Activated CD4-positive, alpha-beta T cell treated with anti-CD3 and anti-CD28 coated beads for 24 hours (primary cell): Measurements from ENCODE around the gene SRCIN1.
A peak's percentile ranks its signal among the peaks of the same experiment; 100 is the strongest.
"Not testable (repeated sequence)": the region's sequence is repeated elsewhere in the genome, so short reads cannot be mapped to it uniquely, and the experiment has no call there.

Source experiments
- DNase-seq, 2 donors: peaks; one replicate each; pipeline ENCODE4 v3.0.0-alpha.2; 2020; ENCODE audit warnings: low read depth in 2 of 2

Gene SRCIN1

GRCh38 chr17:38605841-38606645 lies at the start of gene SRCIN1:
TSS of gene SRCIN1 (minus strand) at chr17:38605952. CDS start at chr17:38605705, 247 bp downstream.
- peak; percentile 28 to 47 for DNase-seq

- DNase-seq: no peak
Measured at GRCh38 chr17:38654411-38655398, 49.0 kb upstream of the SRCIN1 start.

DNA sequence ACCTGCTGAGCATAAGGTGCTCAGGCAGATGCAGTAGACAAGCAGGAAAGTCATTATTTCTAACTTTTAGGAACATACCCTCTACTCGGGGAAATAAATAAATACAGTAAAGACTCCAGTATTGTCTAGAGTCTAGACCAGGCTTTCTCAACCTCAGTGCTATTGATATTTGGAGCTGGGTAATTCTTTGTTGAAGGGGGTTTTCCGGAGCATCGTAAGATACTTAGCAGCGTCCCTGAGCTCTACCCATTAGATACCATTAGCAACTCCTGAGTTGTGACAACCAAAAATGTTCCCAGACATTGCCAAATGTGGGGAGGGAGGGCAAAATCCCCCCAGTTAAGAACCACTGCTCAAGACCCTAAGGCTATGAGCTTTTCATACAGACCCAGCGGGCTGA lies 47.9 kb upstream of the SRCIN1 start:
- no peak for DNase-seq

DNA sequence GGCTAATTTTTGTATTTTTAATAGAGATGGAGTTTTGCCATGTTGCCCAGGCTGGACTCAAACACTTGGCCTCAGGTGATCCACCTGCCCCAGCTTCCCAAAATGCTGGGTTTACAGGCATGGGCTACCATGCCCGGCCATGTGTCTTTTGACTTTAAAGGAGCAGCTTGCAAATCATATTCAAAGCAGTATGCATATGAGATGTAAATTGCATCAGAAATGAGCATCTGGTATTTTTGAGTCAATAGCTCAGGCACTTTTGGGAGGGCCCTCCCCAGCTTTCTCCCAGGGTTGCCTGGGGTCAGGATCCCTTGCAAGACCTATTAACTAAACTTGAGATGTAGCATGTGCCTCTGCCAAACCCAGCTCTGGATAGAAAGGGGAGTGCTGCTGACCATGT lies 47.5 kb upstream of the SRCIN1 start:
- no peak for DNase-seq

GRCh38 chr17:38650653-38651173 lies 45.0 kb upstream of the SRCIN1 start:
- not testable (repeated sequence) for DNase-seq

DNA sequence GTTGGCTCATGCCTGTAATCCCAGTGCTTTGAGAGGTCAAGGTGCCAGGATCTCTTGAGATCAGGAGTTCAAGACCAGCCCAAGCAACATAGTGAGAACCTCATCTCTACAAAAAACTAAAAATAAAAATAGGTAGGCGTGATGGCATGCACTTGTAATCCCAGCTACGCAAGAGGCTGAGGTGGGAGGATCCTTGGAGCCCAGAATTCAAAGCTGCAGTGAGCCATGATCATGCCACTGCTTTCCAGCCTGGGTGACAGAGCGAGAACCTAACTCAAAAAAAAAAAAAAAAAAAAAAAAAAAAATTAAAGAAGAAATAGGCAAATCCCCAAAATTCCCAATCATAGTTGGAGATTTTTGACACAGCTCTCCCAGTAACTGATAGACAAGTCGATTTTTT lies 32.2 kb upstream of the SRCIN1 start:
- no peak for DNase-seq

- DNase-seq: no peak
Measured at GRCh38 chr17:38636054-38636453, 30.3 kb upstream of the SRCIN1 start.

- DNase-seq: no peak
Measured at GRCh38 chr17:38632334-38632733, 26.6 kb upstream of the SRCIN1 start.

DNA sequence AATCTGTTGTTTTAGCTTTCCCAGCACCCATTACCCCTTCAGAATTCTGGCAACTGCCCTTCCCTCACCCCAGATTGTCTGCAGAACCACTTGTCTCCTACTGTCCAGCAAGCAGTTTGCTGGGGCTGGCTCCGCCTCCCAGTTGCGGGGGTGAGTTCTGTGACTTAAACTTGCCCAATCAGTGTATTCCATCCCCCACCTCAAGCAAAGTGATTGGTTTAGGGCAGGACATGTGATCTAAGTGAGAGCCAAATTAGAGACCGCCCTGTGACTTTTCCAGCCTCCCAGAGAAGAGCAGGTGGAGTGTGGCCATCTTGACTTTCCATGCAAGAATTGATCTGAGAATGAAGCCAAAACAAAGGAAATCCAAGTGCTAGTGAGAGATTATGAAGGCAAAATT lies 22.7 kb upstream of the SRCIN1 start:
- no peak for DNase-seq

DNA sequence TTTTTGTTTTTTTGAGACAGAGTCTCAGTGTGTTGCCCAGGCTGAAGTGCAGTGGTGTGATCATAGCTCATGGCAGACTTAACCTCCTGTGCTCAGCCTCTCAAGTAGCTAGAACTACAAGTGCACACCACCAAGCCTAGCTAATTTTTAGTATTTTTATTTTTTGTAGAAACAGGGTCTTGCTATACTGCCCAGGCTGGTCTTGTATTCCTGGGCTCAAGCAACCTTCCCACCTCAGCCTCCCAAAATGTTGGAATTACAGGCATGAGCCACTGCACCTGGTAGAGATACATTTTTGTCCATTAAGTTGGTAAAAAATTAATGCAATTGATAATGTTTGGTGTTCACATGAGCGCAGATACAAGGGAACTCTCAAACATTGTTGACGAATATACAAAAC lies 22.2 kb upstream of the SRCIN1 start:
- no peak for DNase-seq

DNA sequence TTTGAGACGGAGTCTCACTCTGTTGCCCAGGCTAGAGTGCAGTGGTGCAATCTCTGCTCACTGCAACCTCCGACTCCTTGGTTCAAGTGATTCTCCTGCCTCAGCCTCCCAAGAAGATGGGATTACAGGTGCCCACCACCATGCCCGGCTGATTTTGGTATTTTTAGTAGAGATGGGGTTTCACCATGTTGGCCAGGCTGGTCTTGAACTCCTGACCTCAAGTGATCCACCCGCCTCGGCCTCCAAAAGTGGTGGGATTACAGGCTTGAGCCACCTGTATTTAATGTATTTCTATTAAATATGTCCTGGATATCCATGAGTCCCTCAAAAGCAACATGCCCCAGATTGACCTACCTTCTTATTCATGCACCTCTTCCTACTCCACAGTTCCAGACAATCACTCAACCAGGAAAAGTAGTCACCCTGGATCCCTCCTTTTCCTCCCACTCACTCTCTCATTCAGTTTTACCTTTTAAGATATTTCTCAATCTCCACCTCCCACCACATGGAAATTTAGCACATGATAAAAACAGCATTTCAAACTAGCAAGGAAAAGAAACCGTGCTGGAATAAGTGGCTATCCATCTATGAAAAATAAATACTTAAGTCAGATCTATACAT lies 21.0 kb upstream of the SRCIN1 start:
- not testable (repeated sequence) for DNase-seq

DNA sequence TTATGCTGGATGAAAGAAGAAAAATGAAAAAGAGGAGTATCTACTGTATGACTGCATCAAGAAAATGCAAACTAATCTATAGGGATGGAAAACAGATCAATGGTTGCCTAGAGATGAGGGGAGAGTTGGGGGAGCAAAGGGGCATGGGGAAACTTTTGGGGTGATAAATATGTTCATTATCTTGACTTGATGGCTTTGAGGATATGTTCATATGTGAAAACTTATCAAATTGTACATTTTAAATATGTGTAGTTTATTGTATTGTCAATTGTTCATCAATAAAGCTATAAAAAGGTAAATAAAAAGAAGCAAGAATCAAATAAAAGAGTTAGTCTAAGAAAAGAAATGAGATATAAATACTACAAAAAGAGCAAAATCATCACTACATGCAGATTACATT lies 19.7 kb upstream of the SRCIN1 start:
- DNase-seq: no peak

GRCh38 chr17:38624782-38625355 lies 19.1 kb upstream of the SRCIN1 start:
- not testable (repeated sequence) for DNase-seq

GRCh38 chr17:38621538-38621937 lies 15.8 kb upstream of the SRCIN1 start:
- no peak for DNase-seq

- DNase-seq: no peak
Measured at GRCh38 chr17:38620551-38621277, 15.0 kb upstream of the SRCIN1 start.

DNA sequence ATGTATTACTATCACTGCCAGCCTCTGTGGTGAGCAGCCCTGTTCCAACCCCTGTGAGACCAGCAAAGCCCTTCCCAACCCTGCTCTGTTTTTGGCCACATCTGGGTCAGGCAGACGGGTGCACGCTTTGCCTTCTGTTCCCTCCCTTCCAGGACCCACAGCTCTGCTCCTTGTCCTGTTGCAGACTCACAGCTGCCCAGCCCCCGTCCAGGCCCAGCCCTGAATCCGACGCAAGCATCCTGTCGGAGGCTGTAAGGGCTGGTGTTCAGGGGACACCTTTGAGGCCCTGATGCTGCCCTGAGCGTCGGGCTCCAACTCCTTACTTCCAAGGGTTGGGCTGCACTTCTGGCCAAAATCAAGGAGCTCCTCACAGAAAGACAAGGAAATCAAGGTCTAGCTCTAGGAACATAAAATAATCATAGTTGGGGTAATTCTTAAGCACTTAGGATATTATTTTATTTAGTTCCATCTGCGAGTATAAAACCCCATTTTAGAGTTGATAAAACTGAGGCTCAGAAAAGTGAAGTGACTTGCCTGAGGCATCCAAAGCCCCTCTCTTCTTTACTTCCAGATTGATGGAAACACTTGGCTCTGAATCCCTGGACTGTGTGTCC lies 14.3 kb upstream of the SRCIN1 start:
- DNase-seq: no peak

GRCh38 chr17:38619451-38619795 lies 13.7 kb upstream of the SRCIN1 start:
- no peak for DNase-seq

DNA sequence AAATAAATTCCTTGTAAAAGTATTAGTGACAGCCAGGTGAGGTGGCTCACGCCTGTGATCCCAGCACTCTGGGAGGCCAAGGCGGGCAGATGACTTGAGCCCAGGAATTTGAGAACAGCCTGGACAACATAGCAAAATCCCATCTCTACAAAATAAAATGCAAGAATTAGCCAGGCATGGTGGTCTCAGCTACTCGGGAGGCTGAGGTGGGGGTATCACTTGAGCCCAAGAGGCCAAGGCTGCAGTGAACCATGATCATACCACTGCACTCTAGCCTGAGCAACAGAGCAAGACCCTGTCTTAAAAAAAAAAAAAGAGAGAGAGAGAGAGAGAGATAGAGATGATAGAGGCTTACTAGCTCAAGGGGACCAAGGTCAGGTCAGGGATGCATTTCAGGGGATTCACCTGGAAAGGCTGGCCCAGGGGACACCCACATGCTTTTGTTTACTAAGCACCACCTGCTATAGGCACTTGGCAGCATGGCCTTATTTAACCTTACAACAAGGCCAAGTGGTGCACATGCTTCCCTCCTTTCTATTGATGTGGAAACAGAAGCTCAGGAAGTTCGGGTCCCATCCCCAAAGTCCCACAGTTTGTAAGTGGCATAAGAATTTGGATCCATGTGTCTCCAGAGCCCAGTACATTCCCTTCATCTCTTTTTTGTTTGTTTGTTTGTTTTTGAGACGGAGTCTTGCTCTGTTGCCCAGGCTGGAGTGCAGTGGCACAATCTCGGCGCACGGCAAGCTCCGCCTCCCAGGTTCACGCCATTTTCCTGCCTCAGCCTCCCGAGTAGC lies 12.4 kb upstream of the SRCIN1 start:
- DNase-seq: no peak

DNA sequence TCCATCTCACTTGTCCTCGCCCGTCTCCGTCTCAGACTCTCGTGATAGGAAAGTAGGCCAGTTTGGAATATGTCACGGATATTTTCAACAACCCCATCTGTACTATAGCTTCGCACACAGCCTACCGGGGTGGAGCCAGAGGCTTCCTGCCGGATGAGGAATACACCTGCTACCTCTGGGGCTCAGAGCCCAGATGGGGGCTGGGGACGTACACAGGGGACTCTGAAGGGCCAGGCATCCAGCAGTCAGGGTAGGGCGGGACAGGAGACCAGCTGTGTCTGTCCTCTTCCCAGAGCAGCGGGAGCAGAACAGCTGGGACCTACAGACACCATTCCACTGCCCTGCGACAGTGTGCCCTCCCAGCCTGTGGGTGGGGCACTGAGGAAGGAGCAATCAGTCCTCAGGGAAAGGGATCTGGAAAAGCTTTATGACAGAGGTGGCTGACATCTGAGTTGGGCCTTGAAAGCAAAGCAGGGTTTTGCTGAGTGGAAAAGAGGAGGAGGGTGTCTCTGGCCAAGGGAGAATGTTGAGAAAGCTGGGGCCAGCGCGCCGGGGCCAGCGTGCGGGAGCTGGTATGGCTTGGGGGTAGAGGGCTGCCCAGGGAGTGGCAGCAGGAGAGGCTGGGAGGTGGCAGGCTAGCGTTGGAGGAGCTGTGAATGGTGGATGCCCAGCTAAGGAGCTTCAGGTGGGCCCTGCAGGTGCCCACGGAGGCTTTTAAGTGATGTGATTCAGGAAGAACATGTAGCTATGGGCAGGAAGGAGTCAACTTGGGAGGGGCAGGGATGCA lies 11.5 kb upstream of the SRCIN1 start:
- no peak for DNase-seq
